T-helper 2 cell treated with Interferon-gamma antibody and Interleukin-4, amounts not matched to agents 100 ng/mL and 5 ng/mL, for 36 hours (primary cell): ENCODE measurements around the gene UBXN10. TPM values are rescaled to one million over a fixed set of nuclear protein-coding genes. Genes with fewer than 3 reads are reported as not detected.

Experiments
- intact Hi-C: fragments of 100-400 bp; cut with micrococcal nuclease; formaldehyde crosslinking; loops from one replicate; pipeline ENCODE4 v1.15.1; 2023
- total RNA-seq: library from RNA; stranded (reverse); gene quantifications from 2 replicates; pipeline ENCODE4 v1.2.3, GENCODE V29; 2022

Gene UBXN10
- total RNA-seq, 1 donor from 2014 or later, result 0.45 TPM

DNA sequence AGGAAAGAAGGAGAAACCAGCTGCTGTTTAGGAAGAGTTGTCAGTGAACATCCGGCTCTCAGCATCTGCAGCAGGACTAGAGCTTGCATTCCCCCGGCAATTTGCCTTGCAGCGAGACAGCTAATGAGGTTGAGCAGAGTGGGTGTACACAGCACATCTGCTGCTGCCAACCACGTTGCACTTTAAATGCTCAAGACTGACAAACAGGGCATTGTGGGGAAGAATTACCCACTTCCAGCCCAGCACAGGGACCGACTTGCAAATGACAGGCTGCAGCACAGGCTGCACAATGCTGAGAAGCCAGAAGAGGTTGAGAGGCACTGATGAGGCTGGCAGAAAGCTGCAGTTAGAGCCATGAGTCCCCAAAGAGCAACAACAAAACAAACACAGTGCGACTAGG is 48.0 kb downstream of the UBXN10 start:
- intact Hi-C loops, result no loop called here

DNA sequence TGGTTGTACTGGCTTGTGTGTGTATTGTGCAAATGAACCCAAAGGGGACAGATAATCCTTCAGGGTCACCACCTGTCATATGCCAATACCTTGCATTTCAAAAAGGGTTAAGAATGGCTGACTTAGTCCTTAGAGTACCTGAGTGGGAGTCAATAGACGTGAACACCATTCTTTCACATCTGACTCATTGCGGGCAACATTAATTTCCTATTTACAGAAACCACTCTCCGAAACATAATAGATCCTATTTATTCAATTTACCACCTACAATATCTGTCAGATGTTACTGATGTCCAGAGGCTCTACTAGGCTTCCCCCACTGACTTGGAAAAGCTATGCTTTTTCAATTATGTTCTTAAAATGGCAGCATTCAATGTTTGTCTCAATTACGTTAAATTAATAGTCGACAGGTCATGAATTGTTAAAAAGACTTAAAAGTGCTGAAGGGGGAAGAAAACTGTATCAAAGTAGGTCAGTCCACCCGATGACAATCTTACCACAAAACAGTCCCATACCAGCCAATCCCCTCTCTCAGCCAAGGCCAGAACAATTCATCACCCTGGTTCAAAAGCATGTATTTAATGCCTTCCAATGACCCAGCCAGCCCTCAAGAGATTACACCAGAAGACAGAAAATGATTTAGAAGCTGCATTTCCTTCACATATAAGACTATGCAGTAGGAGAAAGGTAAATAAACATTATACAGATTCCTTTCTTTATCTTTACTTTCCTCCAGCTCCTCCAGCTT is 49.1 kb downstream of the UBXN10 start:
- intact Hi-C loops, result no loop called here

DNA sequence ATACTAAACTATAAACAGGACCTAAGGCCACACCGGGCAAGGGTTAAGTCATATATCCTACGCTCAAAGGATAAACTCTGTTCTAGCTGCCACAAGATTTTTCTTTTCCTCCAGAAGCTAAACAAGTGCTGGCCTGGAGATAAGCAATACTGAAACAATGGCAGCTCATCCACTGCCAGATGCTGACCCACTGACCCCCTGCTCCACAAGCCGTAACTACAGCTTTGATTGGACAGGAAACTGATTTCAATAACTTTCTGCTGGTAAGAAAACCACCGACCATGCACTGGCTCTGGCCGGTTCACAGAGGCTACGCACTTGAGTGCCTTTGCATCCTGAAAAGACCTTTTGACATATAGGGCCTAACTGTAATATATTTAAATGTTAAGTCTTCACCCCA is 51.8 kb downstream of the UBXN10 start:
- intact Hi-C loops, result no loop called here

DNA sequence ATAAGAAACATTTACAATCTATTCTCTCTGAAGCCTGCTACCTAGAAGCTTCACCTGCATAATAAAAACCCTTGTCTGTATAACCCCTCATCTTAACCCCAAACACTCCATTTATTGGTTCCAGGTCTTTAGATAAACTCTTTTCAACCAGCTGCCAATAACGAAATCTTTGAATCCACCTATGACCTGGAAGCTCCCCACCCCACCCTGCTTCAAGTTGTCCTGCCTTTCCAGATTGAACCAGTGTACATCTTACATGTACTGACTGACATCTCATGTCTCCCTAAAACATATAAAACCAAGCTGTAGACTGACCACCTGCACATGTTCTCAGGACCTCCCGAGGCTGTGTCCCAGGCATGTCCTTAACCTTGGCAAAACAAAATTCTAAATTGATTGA is 54.1 kb downstream of the UBXN10 start:
- intact Hi-C loops, result no loop called here

DNA sequence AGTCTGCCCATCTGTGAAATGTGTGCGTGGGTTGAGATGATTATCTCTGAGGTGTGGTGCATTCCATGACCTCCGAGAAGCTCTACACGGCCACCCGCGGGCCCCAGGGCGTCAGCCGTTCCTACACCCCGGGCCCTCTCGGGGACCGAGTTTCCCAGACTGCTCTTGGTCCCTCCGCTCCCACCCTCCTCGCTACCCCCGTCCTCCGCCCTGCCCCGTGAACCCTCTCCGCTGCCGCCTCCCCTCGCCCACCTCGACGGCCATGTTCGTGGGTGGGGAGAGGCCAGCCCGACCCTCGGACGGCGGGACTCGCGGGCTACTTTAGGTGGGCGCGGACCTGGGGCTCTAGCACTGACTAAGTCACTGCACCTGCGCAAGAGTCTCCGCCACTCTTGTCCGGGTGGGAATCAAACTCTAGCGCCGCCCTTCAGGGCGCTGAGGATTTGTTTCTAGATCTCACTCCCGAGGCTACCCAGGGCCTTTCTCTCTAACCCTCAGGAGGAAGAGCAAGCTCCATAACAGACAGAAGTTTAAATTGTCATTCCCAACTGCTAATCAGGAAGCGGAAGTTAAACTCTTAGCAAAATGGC is 57.1 kb downstream of the UBXN10 start:
- intact Hi-C loops, result no loop called here

Other genes starting within 250 kb of the UBXN10 start
- not detected in 2 replicates for gene PLA2G2A, start 206.5 kb upstream of the UBXN10 start, total RNA-seq
- gene PLA2G5, start 115.9 kb upstream of the UBXN10 start, total RNA-seq, result not detected in 2 replicates
- gene PLA2G2D, start 66.6 kb upstream of the UBXN10 start, total RNA-seq, result not detected in 2 replicates
- gene PLA2G2F, start 46.8 kb upstream of the UBXN10 start, total RNA-seq, result not detected in 2 replicates
- gene PLA2G2C, start 422 bp downstream of the UBXN10 start, total RNA-seq, result 0.57 TPM in 1 of 2 replicates, not detected in the other
- gene VWA5B1, start 104.8 kb downstream of the UBXN10 start, total RNA-seq, result not detected in 2 replicates